ENCODE measurements around the gene IPPK. TPM values are rescaled to one million over a fixed set of nuclear protein-coding genes. Genes with fewer than 3 reads are reported as not detected.

The IPPK gene
- total and polyA plus RNA-seq, 12 donors: 5.2 to 17.8 (median 8.3) TPM

DNA sequence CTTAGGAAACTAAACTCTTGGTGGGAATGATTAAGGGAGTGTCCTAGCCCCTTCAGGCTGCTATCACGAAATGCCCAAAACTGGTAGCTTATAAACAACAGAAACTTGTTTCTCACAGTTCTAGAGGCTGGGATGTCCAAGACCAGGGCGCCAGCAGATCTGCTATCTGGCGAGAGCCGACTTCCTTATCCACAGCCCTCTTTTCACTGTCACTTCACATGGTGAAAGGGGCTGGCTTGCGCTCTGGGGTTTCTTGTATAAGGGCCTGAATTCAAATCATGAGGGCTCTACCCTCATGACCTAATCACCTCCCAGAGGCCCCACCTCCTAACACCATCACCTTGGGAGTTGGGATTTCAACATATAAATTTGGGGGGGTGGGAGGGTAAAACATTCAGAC, 49.1 kb downstream of the IPPK start:
- WGBS, 2 donors: 90% methylated on average over 5 of the region's 5 CpGs
- Histone ChIP-seq H3K36me3 (peaks cover 0 to 98% (median 4%) of the 10 kb centered on the region in 9 donors), H3K4me1 (peaks cover 0 to 35% (median 9%) of the 10 kb centered on the region in 9 donors), H3K4me3 (no peak overlapping the region), H3K9me3 (no peaks in the 10 kb centered on the region), H3K27ac (peak overlapping the region in 5 of 10 donors; percentile 17 to 62 (median 37)), H3K27me3 (no peaks in the 10 kb centered on the region)
- DNase-seq (no peak), ATAC-seq (no peak)
- intact Hi-C loops (cut with DNase I): loop anchor here in 1 of 10 donors (10.0 kb wide), 1 partner anchor 116 kb away; no protein-coding TSS in a partner anchor
- TF ChIP-seq, protein P1, sequence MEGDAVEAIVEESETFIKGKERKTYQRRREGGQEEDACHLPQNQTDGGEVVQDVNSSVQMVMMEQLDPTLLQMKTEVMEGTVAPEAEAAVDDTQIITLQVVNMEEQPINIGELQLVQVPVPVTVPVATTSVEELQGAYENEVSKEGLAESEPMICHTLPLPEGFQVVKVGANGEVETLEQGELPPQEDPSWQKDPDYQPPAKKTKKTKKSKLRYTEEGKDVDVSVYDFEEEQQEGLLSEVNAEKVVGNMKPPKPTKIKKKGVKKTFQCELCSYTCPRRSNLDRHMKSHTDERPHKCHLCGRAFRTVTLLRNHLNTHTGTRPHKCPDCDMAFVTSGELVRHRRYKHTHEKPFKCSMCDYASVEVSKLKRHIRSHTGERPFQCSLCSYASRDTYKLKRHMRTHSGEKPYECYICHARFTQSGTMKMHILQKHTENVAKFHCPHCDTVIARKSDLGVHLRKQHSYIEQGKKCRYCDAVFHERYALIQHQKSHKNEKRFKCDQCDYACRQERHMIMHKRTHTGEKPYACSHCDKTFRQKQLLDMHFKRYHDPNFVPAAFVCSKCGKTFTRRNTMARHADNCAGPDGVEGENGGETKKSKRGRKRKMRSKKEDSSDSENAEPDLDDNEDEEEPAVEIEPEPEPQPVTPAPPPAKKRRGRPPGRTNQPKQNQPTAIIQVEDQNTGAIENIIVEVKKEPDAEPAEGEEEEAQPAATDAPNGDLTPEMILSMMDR (IDR thresholded peaks at IDR 0.05): no peak

DNA sequence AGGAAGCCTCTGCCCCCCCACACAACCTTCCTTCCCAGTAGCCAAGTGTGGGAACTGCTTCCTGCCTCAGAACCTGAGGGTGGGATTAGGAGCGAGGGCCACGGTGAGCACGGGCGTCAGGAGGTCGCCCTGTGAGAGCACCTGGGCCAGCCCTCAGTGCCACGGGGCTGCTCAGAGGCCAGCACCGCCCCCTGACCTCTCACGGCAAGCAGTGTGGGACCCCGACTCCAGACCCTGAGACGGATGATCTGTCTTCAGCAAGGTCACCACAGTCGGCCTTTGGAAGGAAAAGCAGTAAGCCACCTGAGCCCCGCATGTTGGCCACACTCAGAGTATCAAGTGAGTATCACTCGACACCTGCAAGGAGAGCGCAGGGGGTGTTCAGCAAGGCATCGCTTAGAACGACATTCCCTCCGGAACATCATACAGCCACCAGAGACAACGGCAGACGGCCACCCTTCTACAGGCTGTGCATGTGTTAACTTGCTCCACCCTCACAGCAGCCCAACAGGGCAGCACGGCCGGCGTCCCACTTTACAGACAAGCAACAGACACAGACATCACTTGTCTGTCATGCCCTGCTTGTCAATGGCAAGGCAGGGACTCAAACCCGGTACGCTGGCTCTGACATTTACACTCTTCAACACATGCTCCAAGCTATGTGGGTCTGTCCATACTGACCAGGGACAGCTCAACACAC, 50.2 kb downstream of the IPPK start:
- H3K27me3 ChIP-seq: no peaks in the 10 kb centered on the region
- WGBS, 2 donors: 82 to 90% methylated on average over 24 of the region's 24 CpGs
- intact Hi-C loops (cut with DNase I): loop anchor here in 1 of 10 donors (10.0 kb wide), 1 partner anchor 115 kb away; no protein-coding TSS in a partner anchor

DNA sequence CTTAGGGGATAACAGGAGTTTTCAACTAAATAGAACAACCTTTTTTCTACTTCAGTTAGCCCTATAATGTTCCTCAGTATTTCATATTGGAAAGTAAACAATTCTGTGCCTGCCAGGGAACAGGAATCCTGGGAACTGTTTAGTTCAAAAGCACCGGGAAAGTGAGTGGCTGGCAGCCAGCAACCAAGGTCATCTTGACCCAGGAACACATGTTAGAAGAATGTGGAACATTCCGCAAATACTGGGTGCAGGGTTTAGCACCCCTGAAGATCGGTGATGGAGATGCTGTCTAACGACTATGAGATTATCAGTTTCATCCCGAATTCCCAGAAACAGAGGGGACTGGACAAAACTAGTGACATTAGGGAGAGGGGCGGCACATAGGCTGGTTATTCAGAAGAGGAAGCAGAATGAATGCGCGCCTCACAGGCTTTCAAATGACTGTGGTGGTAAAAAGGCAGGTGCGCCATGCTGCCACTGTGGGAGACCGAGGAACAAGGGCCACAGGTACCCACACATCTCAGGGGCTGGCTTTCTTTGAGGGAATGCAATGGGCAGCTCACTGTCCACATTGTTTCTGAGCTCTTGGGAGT, 51.2 kb downstream of the IPPK start:
- Histone ChIP-seq H3K27ac (peak overlapping the region in 5 of 10 donors; percentile 11 to 87 (median 29)), H3K36me3 (peaks cover 0 to 98% (median 17%) of the 10 kb centered on the region in 9 donors), H3K4me1 (peaks cover 0 to 43% (median 9%) of the 10 kb centered on the region in 9 donors), H3K27me3 (no peaks in the 10 kb centered on the region), H3K4me3 (no peak overlapping the region), H3K9me3 (no peaks in the 10 kb centered on the region)
- DNase-seq: no peak
- TF ChIP-seq, protein P1 (IDR thresholded peaks at IDR 0.05): no peak
- intact Hi-C loops (cut with DNase I): no loop called here
- 78 to 82% methylated on average over 10 of the region's 10 CpGs for WGBS, 2 donors
- no peak for ATAC-seq

More for the DNA sequence above, 50.2 kb downstream of the IPPK start:
- Histone ChIP-seq H3K27ac (peak overlapping the region in 1 of 10 donors; percentile 25), H3K36me3 (peaks cover 0 to 98% (median 7%) of the 10 kb centered on the region in 9 donors), H3K4me3 (no peak overlapping the region), H3K4me1 (peaks cover 0 to 40% (median 9%) of the 10 kb centered on the region in 9 donors), H3K9me3 (no peaks in the 10 kb centered on the region)
- peak in 1 of 8 donors; percentile 52 for ATAC-seq
- TF ChIP-seq, protein P1 (IDR thresholded peaks at IDR 0.05): no peak
- DNase-seq: no peak

DNA sequence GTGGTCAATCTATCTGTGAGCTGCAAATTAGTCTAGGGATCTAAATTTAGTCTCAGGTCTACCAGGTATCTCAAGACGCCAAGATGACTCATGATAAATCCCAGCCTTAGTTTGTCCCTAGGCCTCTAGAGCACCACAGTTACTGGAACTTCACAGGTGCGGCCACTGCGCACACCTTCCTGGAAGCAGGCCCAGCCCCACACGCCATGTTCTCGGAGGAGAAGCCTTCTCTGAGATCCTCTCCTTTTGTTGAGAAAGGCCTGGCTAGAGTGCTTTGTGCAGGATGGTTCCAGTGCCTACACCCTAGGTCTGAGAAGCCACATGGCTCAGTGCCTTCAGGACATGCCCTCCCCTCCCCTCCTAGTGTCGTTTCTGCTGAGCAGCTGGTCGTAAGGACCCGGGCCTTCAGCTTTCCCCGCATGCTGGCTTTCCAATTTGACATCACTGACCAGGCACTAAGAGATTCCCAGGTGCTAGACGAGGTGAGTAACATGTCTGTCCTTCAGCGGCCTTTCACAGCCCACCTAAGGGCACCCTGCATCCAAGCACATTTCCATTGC, 51.9 kb downstream of the IPPK start:
- H3K27me3 ChIP-seq: no peaks in the 10 kb centered on the region
- peaks cover 0 to 98% (median 24%) of the 10 kb centered on the region in 9 donors for H3K36me3 ChIP-seq
- intact Hi-C loops (cut with DNase I): no loop called here
- TF ChIP-seq, protein P1 (IDR thresholded peaks at IDR 0.05): no peak
- no peak for DNase-seq
- peaks cover 0 to 43% (median 9%) of the 10 kb centered on the region in 9 donors for H3K4me1 ChIP-seq
- 86 to 88% methylated on average over 11 of the region's 11 CpGs for WGBS, 2 donors
- H3K9me3 ChIP-seq: no peaks in the 10 kb centered on the region
- ATAC-seq: no peak
- no peak overlapping the region for H3K4me3 ChIP-seq
- H3K27ac ChIP-seq: peak overlapping the region in 5 of 10 donors; percentile 21 to 87 (median 71)

Data from heart right ventricle (tissue), 16 donors.